IPS DF 4.7 (cell line): ENCODE data around the gene NECTIN2.
"Not testable (repeated sequence)": the region's sequence is repeated elsewhere in the genome, so short reads cannot be mapped to it uniquely, and the experiment has no call there.

ENCODE experiments used
- DNase-seq: peaks from one replicate; pipeline ENCODE4 v3.0.0-alpha.2; 2013; ENCODE audit warnings: low spot score; ENCODE audit errors: extremely low read depth

Gene NECTIN2

DNA sequence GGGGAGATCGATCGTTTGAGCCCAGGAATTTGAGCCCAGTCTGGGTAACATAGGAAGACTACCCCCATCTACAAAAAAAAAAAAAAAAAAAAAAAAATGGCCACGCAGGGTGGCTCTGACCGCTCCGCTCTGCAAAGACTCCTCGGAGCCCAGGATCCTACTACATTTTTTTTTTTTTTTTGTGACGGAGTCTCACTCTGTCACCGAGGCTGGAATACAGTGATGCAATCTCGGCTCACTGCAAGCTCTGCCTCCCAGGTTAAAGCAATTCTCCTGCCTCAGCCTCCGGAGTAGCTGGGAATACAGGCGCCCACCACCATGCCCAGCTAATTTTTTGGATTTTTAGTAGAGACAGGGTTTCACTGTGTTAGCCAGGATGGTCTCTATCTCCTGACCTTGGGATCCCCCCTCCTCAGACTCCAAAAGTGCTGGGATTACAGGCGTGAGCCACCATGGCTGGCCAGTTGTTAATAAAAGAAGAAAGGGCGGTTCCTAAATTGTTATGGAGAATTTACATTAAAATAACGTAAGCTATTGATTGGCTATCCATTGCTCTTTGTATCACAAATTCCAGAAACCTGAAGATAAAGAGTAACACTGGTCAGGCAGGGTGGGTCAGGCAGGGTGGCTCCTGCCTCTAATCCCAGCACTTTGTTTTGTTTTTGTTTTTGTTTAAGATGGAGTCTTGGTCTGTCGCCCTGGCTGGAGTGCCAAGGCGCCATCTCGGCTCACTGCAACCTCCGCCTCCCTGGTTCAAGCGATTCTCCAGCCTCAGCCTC is 36.7 kb downstream of the NECTIN2 start:
- not testable (repeated sequence) for DNase-seq

DNA sequence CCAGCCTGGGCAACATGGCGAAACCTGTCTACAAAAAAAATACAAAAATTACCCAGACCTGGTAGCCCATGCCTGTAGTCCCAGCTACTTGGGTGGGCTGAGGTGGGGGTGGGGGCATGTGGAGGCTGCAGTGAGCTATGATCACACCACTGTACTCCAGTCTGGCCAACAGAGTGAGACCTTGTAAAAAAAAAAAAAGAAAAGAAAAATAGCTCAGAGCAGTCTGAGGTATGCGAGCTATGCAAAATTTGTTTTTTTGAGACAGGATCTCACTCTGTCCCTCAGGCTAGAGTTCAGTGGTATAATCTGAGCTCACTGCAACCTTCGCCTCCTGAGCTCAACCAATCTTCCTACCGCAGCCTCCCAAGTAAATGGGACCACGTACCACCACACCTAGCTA is 37.8 kb downstream of the NECTIN2 start:
- no peak for DNase-seq

DNA sequence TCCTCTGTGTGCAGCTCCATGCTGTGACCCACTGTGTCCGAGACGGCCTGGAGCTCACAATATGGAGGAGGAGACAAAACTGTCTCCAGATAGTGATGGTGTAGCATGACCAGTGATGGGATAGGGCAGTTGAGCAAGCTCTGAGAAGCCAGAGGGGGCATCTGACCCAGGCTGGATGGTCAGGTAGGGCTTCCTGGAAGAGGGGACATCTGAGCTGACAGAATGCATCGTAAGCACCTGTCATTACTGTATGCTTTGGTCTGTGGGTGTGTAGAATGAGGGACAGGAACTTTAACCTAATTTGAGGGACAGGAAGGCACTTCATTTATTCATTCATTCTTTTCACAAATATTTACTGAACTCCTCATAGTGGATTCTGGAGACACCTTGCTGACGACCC is 38.5 kb downstream of the NECTIN2 start:
- DNase-seq: no peak

DNA sequence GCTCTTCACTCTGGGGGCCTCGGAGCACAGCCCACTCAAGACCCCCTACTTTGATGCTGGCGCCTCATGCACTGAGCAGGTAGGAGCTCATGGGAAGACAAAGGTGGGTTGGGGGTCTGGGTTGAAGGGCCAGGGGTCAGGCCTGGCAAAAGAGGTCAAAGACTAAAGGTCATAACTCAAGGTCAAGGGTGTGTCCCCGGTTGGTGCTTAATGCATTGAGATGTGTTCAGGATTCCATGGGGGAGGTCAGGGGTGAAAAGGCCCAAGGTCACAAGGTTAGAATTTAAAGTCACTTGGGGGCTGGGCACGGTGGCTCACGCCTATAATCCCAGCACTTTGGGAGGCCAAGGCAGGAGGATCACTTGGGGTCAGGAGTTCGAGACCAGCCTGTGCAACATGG is 40.0 kb downstream of the NECTIN2 start:
- DNase-seq: no peak

DNA sequence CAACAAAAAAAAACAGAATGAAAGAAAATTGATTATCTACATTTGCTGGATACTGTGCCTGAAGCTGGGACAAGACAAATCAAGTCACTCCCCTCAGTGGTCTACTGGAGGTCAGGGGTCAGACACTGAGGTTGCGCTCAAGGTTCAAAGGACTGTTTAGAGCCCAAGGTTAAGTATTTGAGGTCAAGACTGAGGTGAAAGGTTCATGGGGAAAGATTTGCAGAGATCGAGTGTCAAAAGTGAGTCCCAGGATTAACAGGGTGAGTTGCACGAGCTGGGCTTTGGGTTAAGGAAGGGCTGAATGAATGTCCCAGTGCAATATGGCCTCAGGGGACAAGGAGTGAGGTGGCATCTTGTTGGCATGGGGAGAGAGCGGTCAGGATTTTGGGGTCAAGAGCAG is 41.6 kb downstream of the NECTIN2 start:
- no peak for DNase-seq

DNA sequence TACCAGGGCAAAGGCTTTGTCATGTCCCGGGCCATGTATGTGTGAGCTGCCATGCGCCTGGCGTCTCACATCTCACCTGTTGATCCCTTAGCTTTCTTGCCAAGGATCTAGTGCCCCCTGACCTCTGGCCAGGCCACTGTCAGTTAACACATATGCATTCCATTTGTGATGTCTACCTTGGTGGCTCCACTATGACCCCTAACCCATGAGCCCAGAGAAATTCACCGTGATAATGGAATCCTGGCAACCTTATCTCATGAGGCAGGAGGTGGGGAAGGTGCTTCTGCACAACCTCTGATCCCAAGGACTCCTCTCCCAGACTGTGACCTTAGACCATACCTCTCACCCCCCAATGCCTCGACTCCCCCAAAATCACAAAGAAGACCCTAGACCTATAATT is 42.2 kb downstream of the NECTIN2 start:
- DNase-seq: not testable (repeated sequence)

DNA sequence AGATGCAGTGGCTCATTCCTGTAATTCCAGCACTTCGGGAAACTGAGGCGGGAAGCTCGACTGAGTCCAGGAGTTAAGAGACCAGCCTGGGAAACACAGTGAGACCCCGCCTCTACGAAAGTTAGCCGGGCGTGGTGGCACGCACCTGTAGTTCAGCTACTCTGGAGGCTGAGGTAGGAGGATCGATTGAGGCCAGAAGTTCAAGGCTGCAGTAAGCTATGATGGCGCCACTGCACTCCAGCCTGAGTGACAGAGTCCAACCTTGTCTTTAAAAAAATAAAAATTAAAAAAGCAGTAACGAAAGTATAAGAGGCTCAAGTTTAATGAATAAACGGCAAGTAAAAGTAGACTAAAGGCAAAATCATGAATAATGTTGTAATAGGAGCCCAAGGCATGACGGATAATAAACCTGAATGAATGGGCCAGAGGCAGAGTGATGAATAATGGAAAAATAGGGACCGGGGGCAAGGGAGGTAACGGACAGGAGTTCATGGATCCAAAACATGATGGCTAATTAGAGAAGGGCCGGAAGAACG is 43.8 kb downstream of the NECTIN2 start:
- no peak for DNase-seq

DNA sequence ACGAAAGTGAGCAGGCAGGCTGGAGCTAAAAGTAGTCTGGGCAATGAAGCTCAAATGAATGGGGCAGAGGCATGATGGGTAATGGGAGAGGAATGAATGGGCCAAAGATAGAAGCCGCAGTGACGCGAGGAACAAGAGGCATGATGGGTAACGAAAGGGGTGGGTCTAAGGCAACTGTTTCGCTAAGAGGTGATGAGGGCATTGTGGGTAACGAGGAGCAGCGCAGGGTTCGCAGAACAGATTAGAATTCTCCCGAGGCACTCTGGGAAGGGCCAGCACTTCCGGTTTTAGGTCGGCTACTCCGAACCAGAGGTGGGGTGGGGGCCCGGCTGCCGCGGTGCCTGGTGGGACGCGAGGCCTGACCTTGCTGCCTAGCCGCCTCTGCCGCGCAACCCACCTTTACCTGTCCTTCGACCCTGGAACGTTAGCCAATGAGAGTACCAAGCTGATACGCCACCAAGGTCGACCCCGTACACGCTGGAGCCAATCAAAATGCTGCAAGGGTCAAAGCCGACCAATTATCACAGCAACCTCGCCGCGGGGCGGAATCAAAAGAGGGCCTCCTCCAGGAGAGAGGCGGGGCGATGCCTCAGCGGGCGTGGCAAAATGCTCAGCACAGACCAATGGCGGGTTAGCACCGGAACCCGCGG is 44.4 kb downstream of the NECTIN2 start:
- peak; percentile 100 for DNase-seq

DNA sequence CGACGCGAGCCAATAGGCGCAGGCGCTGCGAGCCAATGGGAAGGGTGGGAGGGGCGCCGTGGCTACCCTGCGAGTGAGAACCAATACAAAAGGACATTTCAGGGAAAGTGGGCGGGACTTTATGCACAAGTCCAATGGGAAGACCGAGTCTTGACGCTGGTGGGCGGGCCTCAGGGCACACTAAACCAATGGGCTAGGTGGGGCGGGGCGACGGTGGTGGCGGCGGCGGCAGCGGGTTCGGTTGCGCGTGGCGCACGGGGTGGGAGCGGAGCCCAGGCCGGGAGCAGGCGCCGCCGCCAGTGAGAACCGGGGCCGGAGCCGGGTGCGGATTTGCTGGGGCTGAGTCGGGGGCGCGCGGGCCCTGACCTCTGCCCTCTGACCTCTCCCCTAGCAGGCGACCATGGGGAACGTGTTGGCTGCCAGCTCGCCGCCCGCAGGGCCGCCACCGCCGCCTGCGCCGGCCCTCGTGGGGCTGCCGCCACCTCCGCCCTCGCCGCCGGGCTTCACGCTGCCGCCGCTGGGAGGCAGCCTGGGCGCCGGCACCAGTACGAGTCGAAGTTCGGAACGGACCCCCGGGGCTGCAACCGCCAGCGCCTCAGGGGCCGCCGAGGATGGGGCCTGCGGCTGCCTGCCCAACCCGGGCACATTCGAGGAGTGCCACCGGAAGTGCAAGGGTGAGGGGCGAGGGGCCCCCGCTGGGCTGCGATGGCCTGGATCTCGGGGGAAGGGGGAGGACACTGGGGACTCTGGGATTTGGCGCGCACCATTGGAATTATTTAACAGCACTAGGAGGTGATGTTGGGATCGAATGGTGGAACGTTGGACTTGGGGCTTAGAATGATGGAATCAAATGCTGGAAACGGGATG is 45.2 kb downstream of the NECTIN2 start, which contains the start of gene TOMM40:
Gene TOMM40 (plus strand): TSS at position 239 of the 867 bp plus-strand sequence. CDS start 162 bp downstream, at position 401.
- DNase-seq: peak; percentile 98

DNA sequence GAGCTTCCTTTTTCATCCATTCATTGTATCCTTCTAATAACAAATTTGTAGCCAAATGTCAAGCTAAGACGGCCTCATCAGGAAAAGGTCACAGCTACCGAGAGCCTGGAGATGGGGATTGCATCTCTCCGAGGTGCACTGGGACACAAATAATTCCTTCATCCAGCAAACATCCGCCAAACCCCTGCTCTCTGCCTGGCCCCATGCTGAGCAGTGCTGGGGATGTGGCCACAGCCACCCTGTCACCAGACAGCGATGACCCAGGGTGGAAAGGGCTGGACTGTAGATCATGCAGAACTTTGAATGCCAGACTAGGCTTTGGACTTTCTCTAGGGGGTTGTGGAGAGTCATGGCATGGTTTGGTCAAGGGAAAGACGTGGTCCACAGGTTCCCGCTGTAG is 46.8 kb downstream of the NECTIN2 start:
- DNase-seq: no peak

DNA sequence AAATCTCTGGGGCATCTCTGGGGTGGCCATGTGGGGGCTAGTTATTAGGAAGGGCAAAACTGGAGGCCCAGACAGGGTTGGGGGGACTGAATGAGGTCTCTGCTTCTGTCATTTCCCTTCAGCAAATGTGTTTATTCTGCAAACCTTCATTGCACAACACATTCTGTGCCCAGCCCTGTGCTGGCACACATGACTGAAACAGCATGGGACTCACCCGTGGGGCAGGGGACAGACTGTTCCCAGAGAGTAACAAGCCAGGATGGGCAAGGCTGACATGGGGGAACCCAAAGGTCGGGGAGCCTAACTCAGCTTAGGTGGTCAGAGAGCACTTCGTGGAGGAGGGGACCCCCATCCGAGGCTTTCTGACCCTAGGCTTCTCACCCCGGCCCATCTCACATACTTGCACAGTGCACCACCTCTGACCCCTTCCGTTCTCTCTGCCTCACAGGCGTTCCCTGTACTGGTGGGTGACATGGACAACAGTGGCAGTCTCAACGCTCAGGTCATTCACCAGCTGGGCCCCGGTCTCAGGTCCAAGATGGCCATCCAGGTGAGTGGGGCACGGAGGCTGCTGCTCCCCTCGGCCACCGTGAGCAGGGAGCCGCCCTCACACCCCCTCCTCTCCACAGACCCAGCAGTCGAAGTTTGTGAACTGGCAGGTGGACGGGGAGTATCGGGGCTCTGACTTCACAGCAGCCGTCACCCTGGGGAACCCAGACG is 47.4 kb downstream of the NECTIN2 start:
- no peak for DNase-seq

DNA sequence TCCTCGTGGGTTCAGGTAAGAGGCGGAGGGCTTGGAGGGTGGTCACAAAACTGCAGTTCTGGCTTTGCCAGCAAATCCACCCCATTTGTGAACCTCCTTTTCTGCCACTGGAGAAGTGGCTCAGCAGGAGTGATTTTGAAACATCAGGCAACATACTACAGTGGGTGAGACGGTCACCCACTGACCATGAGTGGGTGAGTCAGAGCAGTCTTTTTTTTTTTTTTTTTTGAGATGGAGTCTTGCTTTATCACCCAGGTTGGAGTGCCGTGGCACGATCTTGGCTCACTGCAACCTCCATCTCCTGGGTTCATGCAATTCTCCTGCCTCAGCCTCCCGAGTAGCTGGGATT is 47.9 kb downstream of the NECTIN2 start:
- no peak for DNase-seq

DNA sequence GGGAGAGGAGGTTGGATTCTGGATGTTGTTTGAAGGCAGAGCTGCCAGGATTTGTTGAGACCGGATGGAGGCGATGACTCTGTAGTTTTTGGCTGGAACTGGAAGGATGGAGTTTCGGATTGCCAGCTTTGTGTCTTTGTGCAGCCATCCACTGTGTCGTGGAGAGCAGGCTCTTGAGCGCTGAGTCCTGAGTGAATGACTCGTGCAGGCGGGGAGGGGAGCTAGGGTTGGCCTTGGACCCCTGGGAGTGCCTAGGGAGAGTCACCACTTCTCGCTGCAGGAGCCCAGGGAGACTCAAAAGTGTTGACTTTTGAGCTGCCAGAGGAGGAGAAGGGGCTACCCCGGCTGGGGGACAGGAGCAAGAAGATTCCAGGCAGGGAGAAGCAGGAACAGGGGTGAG is 48.8 kb downstream of the NECTIN2 start:
- DNase-seq: no peak

DNA sequence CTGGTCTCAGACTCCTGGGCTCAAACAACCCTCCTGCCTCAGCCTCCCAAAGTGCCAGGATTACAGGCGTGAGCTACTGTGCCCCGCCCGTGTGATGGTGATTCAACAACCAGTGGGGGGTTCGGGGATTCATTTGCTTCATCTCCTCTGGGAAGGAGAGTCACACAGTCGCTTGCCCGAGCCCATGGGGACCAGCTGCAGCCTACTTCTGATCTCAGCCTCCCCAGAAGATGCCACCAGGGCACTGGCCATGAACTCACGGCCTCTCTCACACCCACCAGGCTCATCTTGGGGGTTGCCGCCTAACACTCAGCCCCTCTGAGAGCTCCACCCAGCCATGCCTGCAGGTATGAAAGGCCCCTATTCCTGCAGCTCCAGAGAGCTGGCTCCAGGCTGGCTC is 51.7 kb downstream of the NECTIN2 start:
- DNase-seq: no peak

DNA sequence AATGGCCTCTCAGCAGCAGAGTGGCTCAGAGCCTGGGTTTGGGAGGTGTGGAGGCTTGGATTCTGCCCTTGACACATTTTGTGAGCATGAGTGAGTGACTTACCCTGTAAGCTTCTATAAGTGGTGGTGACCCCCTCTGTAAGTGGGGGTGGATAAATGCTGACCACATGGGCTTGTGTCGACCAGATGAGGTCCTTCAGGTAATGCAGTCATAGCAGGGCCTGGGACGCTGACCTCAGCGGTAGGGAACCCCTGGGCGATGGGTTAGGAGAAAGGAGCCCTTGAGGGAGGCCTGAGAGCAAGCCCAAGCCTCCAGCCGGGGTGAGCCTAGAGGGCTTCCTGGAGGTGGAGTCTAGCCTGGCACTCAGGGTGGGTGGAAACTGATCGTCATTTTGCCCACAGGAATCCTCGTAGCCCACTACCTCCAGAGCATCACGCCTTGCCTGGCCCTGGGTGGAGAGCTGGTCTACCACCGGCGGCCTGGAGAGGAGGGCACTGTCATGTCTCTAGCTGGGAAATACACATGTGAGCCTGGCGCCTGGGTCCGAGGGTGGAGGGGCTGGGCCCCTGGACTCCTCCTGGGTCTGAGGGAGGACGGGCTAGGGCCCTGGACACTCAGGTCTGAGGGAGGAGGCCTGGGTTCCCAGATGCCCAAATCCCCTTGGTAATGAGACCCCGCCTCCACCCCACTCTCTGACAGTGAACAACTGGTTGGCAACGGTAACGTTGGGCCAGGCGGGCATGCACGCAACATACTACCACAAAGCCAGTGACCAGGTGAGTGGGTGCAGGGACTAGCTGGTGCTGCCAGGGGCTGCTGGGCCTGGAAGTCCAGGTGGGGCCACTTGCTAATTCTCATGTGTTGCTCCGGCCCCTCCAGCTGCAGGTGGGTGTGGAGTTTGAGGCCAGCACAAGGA is 54.5 kb downstream of the NECTIN2 start:
- DNase-seq: no peak

DNA sequence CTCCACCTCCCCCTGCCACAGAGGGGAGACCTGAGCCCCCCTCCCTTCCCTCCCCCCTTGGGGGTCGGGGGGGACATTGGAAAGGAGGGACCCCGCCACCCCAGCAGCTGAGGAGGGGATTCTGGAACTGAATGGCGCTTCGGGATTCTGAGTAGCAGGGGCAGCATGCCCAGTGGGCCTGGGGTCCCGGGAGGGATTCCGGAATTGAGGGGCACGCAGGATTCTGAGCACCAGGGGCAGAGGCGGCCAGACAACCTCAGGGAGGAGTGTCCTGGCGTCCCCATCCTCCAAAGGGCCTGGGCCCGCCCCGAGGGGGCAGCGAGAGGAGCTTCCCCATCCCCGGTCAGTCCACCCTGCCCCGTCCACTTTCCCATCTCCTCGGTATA is 57.1 kb downstream of the NECTIN2 start:
- DNase-seq: no peak

DNA sequence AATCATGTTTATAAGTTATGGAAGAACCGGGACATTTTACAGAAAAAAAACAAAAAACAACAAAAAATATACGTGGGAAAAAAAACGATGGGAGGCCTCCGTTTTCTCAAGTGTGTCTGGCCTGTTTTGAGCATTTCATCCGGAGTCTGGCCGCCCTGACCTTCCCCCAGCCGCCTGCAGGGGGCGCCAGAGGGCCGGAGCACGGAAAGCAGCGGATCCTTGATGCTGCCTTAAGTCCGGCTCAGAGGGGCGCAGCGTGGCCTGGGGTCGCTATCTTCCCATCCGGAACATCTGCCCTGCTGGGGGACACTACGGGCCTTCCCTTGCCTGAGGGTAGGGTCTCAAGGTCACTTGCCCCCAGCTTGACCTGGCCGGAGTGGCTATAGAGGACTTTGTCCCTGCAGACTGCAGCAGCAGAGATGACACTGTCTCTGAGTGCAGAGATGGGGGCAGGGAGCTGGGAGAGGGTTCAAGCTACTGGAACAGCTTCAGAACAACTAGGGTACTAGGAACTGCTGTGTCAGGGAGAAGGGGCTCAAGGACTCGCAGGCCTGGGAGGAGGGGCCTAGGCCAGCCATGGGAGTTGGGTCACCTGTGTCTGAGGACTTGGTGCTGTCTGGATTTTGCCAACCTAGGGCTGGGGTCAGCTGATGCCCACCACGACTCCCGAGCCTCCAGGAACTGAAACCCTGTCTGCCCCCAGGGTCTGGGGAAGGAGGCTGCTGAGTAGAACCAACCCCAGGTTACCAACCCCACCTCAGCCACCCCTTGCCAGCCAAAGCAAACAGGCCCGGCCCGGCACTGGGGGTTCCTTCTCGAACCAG is 57.7 kb downstream of the NECTIN2 start:
- DNase-seq: no peak

DNA sequence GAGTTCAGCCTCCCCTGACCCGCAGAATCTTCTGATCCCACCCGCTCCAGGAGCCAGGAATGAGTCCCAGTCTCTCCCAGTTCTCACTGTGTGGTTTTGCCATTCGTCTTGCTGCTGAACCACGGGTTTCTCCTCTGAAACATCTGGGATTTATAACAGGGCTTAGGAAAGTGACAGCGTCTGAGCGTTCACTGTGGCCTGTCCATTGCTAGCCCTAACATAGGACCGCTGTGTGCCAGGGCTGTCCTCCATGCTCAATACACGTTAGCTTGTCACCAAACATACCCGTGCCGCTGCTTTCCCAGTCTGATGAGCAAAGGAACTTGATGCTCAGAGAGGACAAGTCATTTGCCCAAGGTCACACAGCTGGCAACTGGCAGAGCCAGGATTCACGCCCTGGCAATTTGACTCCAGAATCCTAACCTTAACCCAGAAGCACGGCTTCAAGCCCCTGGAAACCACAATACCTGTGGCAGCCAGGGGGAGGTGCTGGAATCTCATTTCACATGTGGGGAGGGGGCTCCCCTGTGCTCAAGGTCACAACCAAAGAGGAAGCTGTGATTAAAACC is 58.4 kb downstream of the NECTIN2 start:
- no peak for DNase-seq
